ENCODE data around the gene HEMK1.

HEMK1 gene

GRCh38 chr3:50557106-50557505 lies 12.2 kb upstream of the HEMK1 start:
- Histone ChIP-seq H4K20me1 (ENCODE audit: insufficient read depth, low read length) (no peaks in the 10 kb centered on the region), H3K4me1 (ENCODE audit: insufficient read depth, low read length, severe bottlenecking) (no peaks in the 10 kb centered on the region), H3K27ac (ENCODE audit: low read depth, low read length, poor library complexity, severe bottlenecking) (no peak overlapping the region), H3K27me3 (ENCODE audit: insufficient read depth, low read length) (peaks cover 8% of the 10 kb centered on the region), H2AFZ (ENCODE audit: low read length) (no peak overlapping the region), H3F3A (ENCODE audit: insufficient read depth, low read length) (no peaks in the 10 kb centered on the region), H3K36me3 (ENCODE audit: insufficient read depth, low read length) (no peaks in the 10 kb centered on the region), H3K4me3 (ENCODE audit: low read depth, low read length, poor library complexity, severe bottlenecking) (no peak overlapping the region), H3K4me2 (ENCODE audit: low read length) (no peak overlapping the region), H3K79me2 (ENCODE audit: insufficient read depth, low read length) (no peaks in the 10 kb centered on the region), H3K9me2 (ENCODE audit: low read depth, low read length) (no peaks in the 10 kb centered on the region), H3K9me3 (ENCODE audit: low read length) (no peaks in the 10 kb centered on the region), H3K9ac (ENCODE audit: low read length) (no peak overlapping the region)
- TF ChIP-seq EZH2 (IDR thresholded peaks at IDR 0.05; ENCODE audit: borderline replicate concordance, low read length) (no peak), CTCF (IDR thresholded peaks at IDR 0.05; ENCODE audit: low read length) (no peak)

GRCh38 chr3:50557915-50558314 lies 11.4 kb upstream of the HEMK1 start:
- no peak for TF ChIP-seq EZH2 (IDR thresholded peaks at IDR 0.05; ENCODE audit: borderline replicate concordance, low read length)
- Histone ChIP-seq H3F3A (ENCODE audit: insufficient read depth, low read length) (no peaks in the 10 kb centered on the region), H3K36me3 (ENCODE audit: insufficient read depth, low read length) (no peaks in the 10 kb centered on the region), H4K20me1 (ENCODE audit: insufficient read depth, low read length) (no peaks in the 10 kb centered on the region), H3K9ac (ENCODE audit: low read length) (no peak overlapping the region), H3K4me1 (ENCODE audit: insufficient read depth, low read length, severe bottlenecking) (no peaks in the 10 kb centered on the region), H3K79me2 (ENCODE audit: insufficient read depth, low read length) (no peaks in the 10 kb centered on the region), H3K9me3 (ENCODE audit: low read length) (no peaks in the 10 kb centered on the region), H2AFZ (ENCODE audit: low read length) (no peak overlapping the region), H3K4me3 (ENCODE audit: low read depth, low read length, poor library complexity, severe bottlenecking) (no peak overlapping the region), H3K4me2 (ENCODE audit: low read length) (no peak overlapping the region), H3K27me3 (ENCODE audit: insufficient read depth, low read length) (peaks cover 8% of the 10 kb centered on the region), H3K9me2 (ENCODE audit: low read depth, low read length) (no peaks in the 10 kb centered on the region), H3K27ac (ENCODE audit: low read depth, low read length, poor library complexity, severe bottlenecking) (no peak overlapping the region)

- Histone ChIP-seq H3K4me2 (ENCODE audit: low read length) (no peak overlapping the region), H3F3A (ENCODE audit: insufficient read depth, low read length) (no peaks in the 10 kb centered on the region), H3K4me3 (ENCODE audit: low read depth, low read length, poor library complexity, severe bottlenecking) (no peak overlapping the region), H3K36me3 (ENCODE audit: insufficient read depth, low read length) (no peaks in the 10 kb centered on the region), H3K27me3 (ENCODE audit: insufficient read depth, low read length) (peaks cover 4% of the 10 kb centered on the region; the same call in 1 of the 2 replicates), H3K9ac (ENCODE audit: low read length) (no peak overlapping the region), H3K9me3 (ENCODE audit: low read length) (no peaks in the 10 kb centered on the region), H3K4me1 (ENCODE audit: insufficient read depth, low read length, severe bottlenecking) (no peaks in the 10 kb centered on the region), H3K79me2 (ENCODE audit: insufficient read depth, low read length) (no peaks in the 10 kb centered on the region), H2AFZ (ENCODE audit: low read length) (no peak overlapping the region), H4K20me1 (ENCODE audit: insufficient read depth, low read length) (no peaks in the 10 kb centered on the region), H3K9me2 (ENCODE audit: low read depth, low read length) (no peaks in the 10 kb centered on the region), H3K27ac (ENCODE audit: low read depth, low read length, poor library complexity, severe bottlenecking) (no peak overlapping the region)
- no peak for TF ChIP-seq CTCF (IDR thresholded peaks at IDR 0.05; ENCODE audit: low read length)
- TF ChIP-seq EZH2 (IDR thresholded peaks at IDR 0.05; ENCODE audit: borderline replicate concordance, low read length) = no peak
These were observed 9.6 kb upstream of the HEMK1 start for GRCh38 chr3:50559702-50560101.

- Histone ChIP-seq H3K36me3 (ENCODE audit: insufficient read depth, low read length) (no peaks in the 10 kb centered on the region), H3K4me1 (ENCODE audit: insufficient read depth, low read length, severe bottlenecking) (peaks cover 10% of the 10 kb centered on the region), H3K4me3 (ENCODE audit: low read depth, low read length, poor library complexity, severe bottlenecking) (no peak overlapping the region), H3F3A (ENCODE audit: insufficient read depth, low read length) (no peaks in the 10 kb centered on the region), H3K9me3 (ENCODE audit: low read length) (no peaks in the 10 kb centered on the region), H3K27me3 (ENCODE audit: insufficient read depth, low read length) (no peaks in the 10 kb centered on the region; the same call in 1 of the 2 replicates), H4K20me1 (ENCODE audit: insufficient read depth, low read length) (no peaks in the 10 kb centered on the region), H2AFZ (ENCODE audit: low read length) (no peak overlapping the region), H3K27ac (ENCODE audit: low read depth, low read length, poor library complexity, severe bottlenecking) (no peak overlapping the region), H3K4me2 (ENCODE audit: low read length) (no peak overlapping the region), H3K79me2 (ENCODE audit: insufficient read depth, low read length) (no peaks in the 10 kb centered on the region), H3K9ac (ENCODE audit: low read length) (no peak overlapping the region), H3K9me2 (ENCODE audit: low read depth, low read length) (no peaks in the 10 kb centered on the region)
- TF ChIP-seq CTCF (IDR thresholded peaks at IDR 0.05; ENCODE audit: low read length) (no peak), EZH2 (IDR thresholded peaks at IDR 0.05; ENCODE audit: borderline replicate concordance, low read length) (no peak)
These were observed 6.5 kb upstream of the HEMK1 start for GRCh38 chr3:50562861-50563260.

Data from OCI-LY1 (cell line).